Measurements from ENCODE around the gene SOCS1. TPM values are rescaled to one million over a fixed set of nuclear protein-coding genes. Genes with fewer than 3 reads are reported as not detected.
A peak's percentile ranks its signal among the peaks of the same experiment; 100 is the strongest.

SOCS1 gene
- total and polyA plus RNA-seq, 2 of the 4 experiments (the other 2 are of a cell fraction): 2.0 to 22.0 TPM

DNA sequence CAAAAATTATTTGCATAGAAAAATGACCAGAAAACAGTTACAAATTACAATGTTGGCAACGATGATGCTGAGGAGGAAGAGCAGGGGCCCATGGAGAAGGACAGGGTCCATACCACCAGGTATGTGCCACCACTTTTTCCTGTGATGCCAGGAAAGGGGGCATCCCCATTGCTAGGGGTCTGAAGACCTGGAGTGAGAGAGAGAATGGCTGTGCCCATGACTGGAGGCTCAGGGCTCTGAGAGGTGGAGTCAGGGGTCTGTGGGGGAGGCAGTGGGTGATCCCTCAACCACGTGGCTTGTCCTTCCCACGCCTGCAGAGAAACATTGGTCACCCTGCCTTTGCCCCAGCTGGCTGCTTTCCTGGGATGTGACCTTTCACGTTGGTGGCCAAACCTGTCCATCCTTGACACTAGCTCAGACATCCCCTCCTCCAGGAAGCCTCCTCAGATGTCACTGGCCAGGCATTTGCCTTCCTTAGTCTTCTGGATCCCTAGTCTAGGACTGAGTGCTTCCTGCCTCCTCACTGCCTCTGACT, 51.4 kb downstream of the SOCS1 start:
- dilution Hi-C loops (cut with HindIII; ENCODE audit: low sequenced_read_pairs, unreplicated experiment): no loop called here
- Histone ChIP-seq H4K91ac (ENCODE audit: insufficient read depth, low read depth, low read length) (no peak overlapping the region), H3K14ac (replicated peaks; ENCODE audit: low read depth, low read length) (0 out of 2 replicates have a peak overlapping the region, but pooled peaks have one; percentile 4), H3K4me3 (ENCODE audit: insufficient read depth, low read depth, low read length) (no peak overlapping the region), H4K20me1 (ENCODE audit: insufficient read depth, low read length) (no peaks in the 10 kb centered on the region), H3K27me3 (ENCODE audit: control insufficient read depth, insufficient read depth, low read length) (no peaks in the 10 kb centered on the region), H2AK9ac (replicated peaks; ENCODE audit: low read depth, low read length, poor library complexity) (no peak overlapping the region), H2BK5ac (ENCODE audit: low read depth, low read length, poor library complexity, severe bottlenecking) (no peak overlapping the region), H4K8ac (ENCODE audit: low read depth in 2 of 2, low read length in 2 of 2) (no peak overlapping the region), H3K9ac (ENCODE audit: low read depth, low read length) (no peak overlapping the region), H2AFZ (replicated peaks; ENCODE audit: low read length, poor library complexity) (no peak overlapping the region), H3K23ac (ENCODE audit: low read depth, low read length) (no peak overlapping the region), H3K18ac (ENCODE audit: low read depth, low read length) (no peak overlapping the region), H3K36me3 (ENCODE audit: control insufficient read depth, insufficient read depth, low read length) (no peaks in the 10 kb centered on the region), H3K4me2 (ENCODE audit: low read depth, low read length) (no peak overlapping the region), H3K27ac (ENCODE audit: insufficient read depth, low read length) (no peak overlapping the region), H3K4me1 (ENCODE audit: control insufficient read depth, insufficient read depth, low read length) (peaks cover 20% of the 10 kb centered on the region), H3K56ac (ENCODE audit: extremely low read depth, insufficient read depth, low read length) (no peak overlapping the region), H3K9me3 (ENCODE audit: control insufficient read depth, insufficient read depth, low read length) (peaks cover 4% of the 10 kb centered on the region), H2BK120ac (ENCODE audit: low read depth, low read length) (no peak overlapping the region), H2BK15ac (ENCODE audit: low read depth, low read length) (no peak overlapping the region), H3K4ac (ENCODE audit: low read depth, low read length) (peak overlapping the region; percentile 17; the same call in 1 of the 2 replicates), H2BK20ac (ENCODE audit: low read depth, low read length) (no peak overlapping the region), H4K5ac (ENCODE audit: low read depth, low read length) (no peak overlapping the region), H2AK5ac (ENCODE audit: low read depth, low read length) (peak overlapping the region; percentile 25), H3K9me1 (ENCODE audit: insufficient read depth, low read length) (no peaks in the 10 kb centered on the region), H3K79me1 (ENCODE audit: low read depth in 1 of 2, low read length in 2 of 2) (no peaks in the 10 kb centered on the region)
- TF ChIP-seq MXI1 (IDR thresholded peaks at IDR 0.05; ENCODE audit: borderline replicate concordance, low read depth, low read length) (no peak), RCOR1 (IDR thresholded peaks at IDR 0.05; ENCODE audit: insufficient replicate concordance, low read length) (no peak), CEBPB (IDR thresholded peaks at IDR 0.05; ENCODE audit: low read depth, low read length) (no peak), RAD21 (IDR thresholded peaks at IDR 0.05; ENCODE audit: low read length) (no peak), ELK1 (IDR thresholded peaks at IDR 0.05; ENCODE audit: borderline replicate concordance, low read depth, low read length) (no peak), MAZ (IDR thresholded peaks at IDR 0.05; ENCODE audit: borderline replicate concordance, low read depth, low read length) (no peak), MAFK (IDR thresholded peaks at IDR 0.05; ENCODE audit: low read depth, low read length) (no peak), SMC3 (IDR thresholded peaks at IDR 0.05; ENCODE audit: low read depth, low read length) (no peak), RFX5 (IDR thresholded peaks at IDR 0.05; ENCODE audit: low read depth, low read length) (no peak), BHLHE40 (IDR thresholded peaks at IDR 0.05; ENCODE audit: low read depth, low read length) (no peak), POLR2A (IDR thresholded peaks at IDR 0.05; ENCODE audit: low read depth, low read length) (no peak)
- no TSS peak for BruUV-seq (replicated peaks)
- CTCF ChIA-PET: no interaction called here
- POLR2A ChIA-PET (ENCODE audit: unreplicated experiment): no interaction called here
- intact Hi-C loops (cut with micrococcal nuclease): loop anchor here (5.0 kb wide), 1 partner anchor 97 kb away; no protein-coding TSS in a partner anchor
- WGBS, 2 experiments (ENCODE audit: extremely low coverage in 2 of 2, insufficient read length in 1 of 2): 93% methylated on average over 2 of the region's 4 CpGs; no CpG with 5 or more reads in 1 of the 2 experiments
- ATAC-seq (ENCODE audit: low read depth) (no peak), DNase-seq (no peak)
- in situ Hi-C loops (cut with MboI; ENCODE audit: low sequenced_read_pairs): no loop called here

All from IMR-90 (cell line).